ENCODE results near the gene TLR4. TPM values are rescaled to one million over a fixed set of nuclear protein-coding genes. Genes with fewer than 3 reads are reported as not detected.

TLR4 gene
- total and polyA plus RNA-seq, 10 of the 15 experiments (the other 5 are each of a cell fraction or from before 2014, with no cell fraction given), result 0.03 to 0.50 (median 0.16) TPM

GRCh38 chr9:117714282-117714681 is 10.1 kb downstream of the TLR4 start:
- H3K4me1 ChIP-seq (ENCODE audit: control insufficient read depth, insufficient read depth, low read length), result peaks cover 7% of the 10 kb centered on the region; the same call in 1 of the 2 replicates
- H3K79me2 ChIP-seq (ENCODE audit: control insufficient read depth, insufficient read depth, low read length), result no peaks in the 10 kb centered on the region
- no peaks in the 10 kb centered on the region for H4K20me1 ChIP-seq (ENCODE audit: control insufficient read depth, insufficient read depth)
- no peaks in the 10 kb centered on the region for H3K9me3 ChIP-seq (replicated peaks; ENCODE audit: control insufficient read depth, insufficient read depth, low read length)
- intact Hi-C loops (cut with micrococcal nuclease; ENCODE audit: unreplicated experiment) (no loop called here), in situ Hi-C loops (cut with MboI) (no loop called here)
- WGBS (ENCODE audit: insufficient coverage, insufficient replicate concordance, low lambda C conversion rate, missing lambda C conversion rate), result 15% methylated on average over 6 of the region's 6 CpGs
- no peak for DNase-seq (ENCODE audit: low read depth, low spot score)
- H3K36me3 ChIP-seq (ENCODE audit: control insufficient read depth in 2 of 2, insufficient read depth in 2 of 2, low read length in 1 of 2), result no peaks in the 10 kb centered on the region
- no peak overlapping the region for H3K4me3 ChIP-seq
- H3K4me2 ChIP-seq (ENCODE audit: control insufficient read depth, insufficient read depth), result no peak overlapping the region
- SMC1A ChIA-PET (ENCODE audit: uncharacterized antibody, unreplicated experiment), result interaction anchor here (1.3 kb wide), 1 partner anchor 11 kb away, joined by 5 read pairs; no protein-coding TSS in a partner anchor
- no peak for ATAC-seq
- no peak for FAIRE-seq
- TF ChIP-seq ASH2L (IDR thresholded peaks at IDR 0.05; ENCODE audit: borderline replicate concordance, low read depth), result no peak
- TF ChIP-seq ZNF622 (IDR thresholded peaks at IDR 0.05), result no peak
- peak in 2 of 3 experiments; percentile 11 to 15; a peak in 1 of 6 replicates for TF ChIP-seq CTCF (IDR thresholded peaks at IDR 0.05 in 2 of 3, conservative IDR thresholded peaks at IDR 0.05 in 1 of 3; ENCODE audit: control insufficient read depth in 2 of 3, extremely low read depth in 1 of 3, insufficient read depth in 1 of 3, low read depth in 3 of 3, low read length in 3 of 3)
- no peak for TF ChIP-seq SIN3A (IDR thresholded peaks at IDR 0.05; ENCODE audit: low read depth, low read length)
- no TSS peak for BruUV-seq (replicated peaks)
- H3K27ac ChIP-seq (ENCODE audit: control insufficient read depth, insufficient read depth), result no peak overlapping the region
- CTCF ChIA-PET, result interaction anchor here (1.1 kb wide), 1 partner anchor 113 kb away, joined by 3 read pairs; no protein-coding TSS in a partner anchor
- RAD21 ChIA-PET (ENCODE audit: unreplicated experiment), result no interaction called here
- no peaks in the 10 kb centered on the region; a peak in 1 of 4 replicates for H3K27me3 ChIP-seq (replicated peaks in 1 of 2; ENCODE audit: control insufficient read depth in 2 of 2, insufficient read depth in 2 of 2, low read length in 1 of 2)
- no peak overlapping the region for H3K9ac ChIP-seq (ENCODE audit: control insufficient read depth, insufficient read depth, low read length)
- no peak overlapping the region for H2AFZ ChIP-seq (ENCODE audit: control insufficient read depth, low read depth, low read length)
- POLR2A ChIA-PET, result no interaction called here

DNA sequence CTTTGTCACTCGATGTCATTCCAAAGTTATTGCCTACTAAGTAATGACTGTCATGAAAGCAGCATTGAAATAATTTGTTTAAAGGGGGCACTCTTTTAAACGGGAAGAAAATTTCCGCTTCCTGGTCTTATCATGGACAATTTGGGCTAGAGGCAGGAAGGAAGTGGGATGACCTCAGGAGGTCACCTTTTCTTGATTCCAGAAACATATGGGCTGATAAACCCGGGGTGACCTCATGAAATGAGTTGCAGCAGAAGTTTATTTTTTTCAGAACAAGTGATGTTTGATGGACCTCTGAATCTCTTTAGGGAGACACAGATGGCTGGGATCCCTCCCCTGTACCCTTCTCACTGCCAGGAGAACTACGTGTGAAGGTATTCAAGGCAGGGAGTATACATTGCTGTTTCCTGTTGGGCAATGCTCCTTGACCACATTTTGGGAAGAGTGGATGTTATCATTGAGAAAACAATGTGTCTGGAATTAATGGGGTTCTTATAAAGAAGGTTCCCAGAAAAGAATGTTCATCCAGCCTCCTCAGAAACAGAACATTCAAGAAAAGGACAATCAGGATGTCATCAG is 11.3 kb downstream of the TLR4 start:
- Histone ChIP-seq H3K27ac (ENCODE audit: control insufficient read depth, insufficient read depth) (no peak overlapping the region), H2AFZ (ENCODE audit: control insufficient read depth, low read depth, low read length) (no peak overlapping the region), H3K4me1 (ENCODE audit: control insufficient read depth, insufficient read depth, low read length) (peaks cover 7% of the 10 kb centered on the region; the same call in 1 of the 2 replicates), H4K20me1 (ENCODE audit: control insufficient read depth, insufficient read depth) (no peaks in the 10 kb centered on the region), H3K4me2 (ENCODE audit: control insufficient read depth, insufficient read depth) (no peak overlapping the region), H3K36me3 (ENCODE audit: control insufficient read depth in 2 of 2, insufficient read depth in 2 of 2, low read length in 1 of 2) (no peaks in the 10 kb centered on the region), H3K27me3 (replicated peaks in 1 of 2; ENCODE audit: control insufficient read depth in 2 of 2, insufficient read depth in 2 of 2, low read length in 1 of 2) (no peaks in the 10 kb centered on the region; a peak in 1 of 4 replicates), H3K9ac (ENCODE audit: control insufficient read depth, insufficient read depth, low read length) (no peak overlapping the region), H3K4me3 (no peak overlapping the region), H3K79me2 (ENCODE audit: control insufficient read depth, insufficient read depth, low read length) (no peaks in the 10 kb centered on the region), H3K9me3 (replicated peaks; ENCODE audit: control insufficient read depth, insufficient read depth, low read length) (no peaks in the 10 kb centered on the region)
- in situ Hi-C loops (cut with MboI), result no loop called here
- 29% methylated on average over 5 of the region's 5 CpGs for WGBS (ENCODE audit: insufficient coverage, insufficient replicate concordance, low lambda C conversion rate, missing lambda C conversion rate)
- POLR2A ChIA-PET, result no interaction called here
- ATAC-seq, result no peak
- no TSS peak for BruUV-seq (replicated peaks)
- CTCF ChIA-PET, result no interaction called here
- RAD21 ChIA-PET (ENCODE audit: unreplicated experiment), result no interaction called here
- intact Hi-C loops (cut with micrococcal nuclease; ENCODE audit: unreplicated experiment), result no loop called here
- DNase-seq (ENCODE audit: low read depth, low spot score), result no peak
- SMC1A ChIA-PET (ENCODE audit: uncharacterized antibody, unreplicated experiment), result no interaction called here
- FAIRE-seq, result no peak
- TF ChIP-seq RELB (IDR thresholded peaks at IDR 0.05; ENCODE audit: low read depth) (no peak), SMAD5 (IDR thresholded peaks at IDR 0.05; ENCODE audit: low read depth) (no peak), EED (IDR thresholded peaks at IDR 0.05; ENCODE audit: low read depth) (no peak), IKZF2 (IDR thresholded peaks at IDR 0.05) (no peak), MEF2A (IDR thresholded peaks at IDR 0.05; ENCODE audit: insufficient read depth, low read depth, low read length) (no peak), POU2F2 (IDR thresholded peaks at IDR 0.05; ENCODE audit: borderline replicate concordance, low read depth, low read length) (no peak), HCFC1 (IDR thresholded peaks at IDR 0.05; ENCODE audit: low read length) (no peak)
- TF ChIP-seq, protein P1, sequence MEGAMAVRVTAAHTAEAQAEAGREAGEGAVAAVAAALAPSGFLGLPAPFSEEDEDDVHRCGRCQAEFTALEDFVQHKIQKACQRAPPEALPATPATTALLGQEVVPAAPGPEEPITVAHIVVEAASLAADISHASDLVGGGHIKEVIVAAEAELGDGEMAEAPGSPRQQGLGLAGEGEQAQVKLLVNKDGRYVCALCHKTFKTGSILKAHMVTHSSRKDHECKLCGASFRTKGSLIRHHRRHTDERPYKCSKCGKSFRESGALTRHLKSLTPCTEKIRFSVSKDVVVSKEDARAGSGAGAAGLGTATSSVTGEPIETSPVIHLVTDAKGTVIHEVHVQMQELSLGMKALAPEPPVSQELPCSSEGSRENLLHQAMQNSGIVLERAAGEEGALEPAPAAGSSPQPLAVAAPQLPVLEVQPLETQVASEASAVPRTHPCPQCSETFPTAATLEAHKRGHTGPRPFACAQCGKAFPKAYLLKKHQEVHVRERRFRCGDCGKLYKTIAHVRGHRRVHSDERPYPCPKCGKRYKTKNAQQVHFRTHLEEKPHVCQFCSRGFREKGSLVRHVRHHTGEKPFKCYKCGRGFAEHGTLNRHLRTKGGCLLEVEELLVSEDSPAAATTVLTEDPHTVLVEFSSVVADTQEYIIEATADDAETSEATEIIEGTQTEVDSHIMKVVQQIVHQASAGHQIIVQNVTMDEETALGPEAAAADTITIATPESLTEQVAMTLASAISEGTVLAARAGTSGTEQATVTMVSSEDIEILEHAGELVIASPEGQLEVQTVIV (IDR thresholded peaks at IDR 0.05; ENCODE audit: borderline replicate concordance, partially characterized antibody), result no peak

All from GM12878 (cell line).